Measurements from ENCODE around the gene NETO2. TPM values are rescaled to one million over a fixed set of nuclear protein-coding genes. Genes with fewer than 3 reads are reported as not detected.
"Not testable (repeated sequence)": the region's sequence is repeated elsewhere in the genome, so short reads cannot be mapped to it uniquely, and the experiment has no call there.

NETO2 gene, protein sequence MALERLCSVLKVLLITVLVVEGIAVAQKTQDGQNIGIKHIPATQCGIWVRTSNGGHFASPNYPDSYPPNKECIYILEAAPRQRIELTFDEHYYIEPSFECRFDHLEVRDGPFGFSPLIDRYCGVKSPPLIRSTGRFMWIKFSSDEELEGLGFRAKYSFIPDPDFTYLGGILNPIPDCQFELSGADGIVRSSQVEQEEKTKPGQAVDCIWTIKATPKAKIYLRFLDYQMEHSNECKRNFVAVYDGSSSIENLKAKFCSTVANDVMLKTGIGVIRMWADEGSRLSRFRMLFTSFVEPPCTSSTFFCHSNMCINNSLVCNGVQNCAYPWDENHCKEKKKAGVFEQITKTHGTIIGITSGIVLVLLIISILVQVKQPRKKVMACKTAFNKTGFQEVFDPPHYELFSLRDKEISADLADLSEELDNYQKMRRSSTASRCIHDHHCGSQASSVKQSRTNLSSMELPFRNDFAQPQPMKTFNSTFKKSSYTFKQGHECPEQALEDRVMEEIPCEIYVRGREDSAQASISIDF
- polyA plus RNA-seq (95.0 and 101 TPM in 2 replicates), polyA minus RNA-seq (96.4 and 109 TPM in 2 replicates)

DNA sequence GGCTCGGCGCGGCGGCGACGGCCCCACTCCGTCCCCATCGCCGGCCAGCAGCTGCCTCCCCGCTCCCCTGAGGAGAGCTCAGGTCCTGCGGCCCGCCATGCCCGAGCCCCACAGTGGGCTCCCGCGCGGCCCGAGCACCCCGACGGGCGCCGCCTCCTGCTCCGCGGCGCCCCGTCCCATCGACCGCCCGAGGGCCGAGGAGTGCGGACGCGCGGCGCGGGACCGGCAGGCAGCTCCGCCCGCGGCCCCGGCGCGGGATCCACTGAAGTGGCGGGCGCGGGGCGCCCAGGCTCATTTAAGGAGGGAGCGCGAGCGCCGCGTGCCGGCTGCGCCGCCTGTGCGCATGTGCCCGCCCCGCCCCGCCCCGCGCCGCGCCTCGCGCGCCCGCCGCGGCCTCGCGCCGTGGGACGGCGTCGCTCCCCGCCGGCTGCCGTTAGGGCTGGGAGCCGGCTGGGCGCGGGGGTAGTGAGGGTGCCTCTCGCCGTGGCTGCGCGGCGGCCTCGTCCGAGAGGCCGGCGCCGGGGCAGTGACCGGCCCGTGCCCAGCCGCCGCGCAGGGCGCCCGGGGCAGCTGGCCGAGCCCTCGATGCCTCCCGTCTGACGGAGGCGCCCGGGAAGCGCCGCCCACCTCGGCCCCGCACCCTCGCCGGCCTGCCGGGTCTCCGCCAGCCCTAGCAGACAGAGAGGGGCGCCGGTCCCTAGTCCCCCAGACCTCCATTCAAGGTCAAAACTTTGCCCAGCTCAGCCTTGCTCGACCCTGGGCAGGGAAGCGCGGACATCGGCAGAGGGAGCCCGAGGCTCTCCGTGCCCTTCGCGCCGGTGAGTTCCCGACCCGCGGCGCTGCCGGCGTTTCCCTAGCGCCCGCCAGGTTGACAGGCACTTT is at the start of gene NETO2:
NETO2 (minus strand) TSS at position 269 of the 882 bp plus-strand sequence. CDS start 333 bp downstream, outside the sequence.
- H3F3A ChIP-seq (ENCODE audit: insufficient read depth, low read length, poor library complexity, severe bottlenecking), result no peaks in the 10 kb centered on the region

DNA sequence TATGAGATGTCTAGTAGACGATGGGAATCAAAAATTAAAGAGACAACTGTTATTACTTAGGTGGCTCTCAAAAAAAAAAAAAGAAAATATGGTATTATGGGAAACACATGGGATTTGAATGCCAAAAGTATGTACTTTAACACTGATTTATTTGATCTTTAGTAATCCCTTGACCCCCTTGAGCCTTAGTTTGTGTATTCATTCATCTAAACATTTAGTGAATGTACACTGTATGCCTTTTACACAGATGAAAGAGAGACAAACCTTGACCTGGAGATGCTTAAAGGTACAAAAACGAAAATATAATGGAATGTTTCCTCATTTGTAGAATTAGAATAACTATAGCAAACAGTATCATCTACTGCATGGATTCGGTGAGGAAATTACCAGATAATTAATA is 38.6 kb upstream of the NETO2 start:
- Histone ChIP-seq H3K36me3 (ENCODE audit: insufficient read depth, low read length) (no peaks in the 10 kb centered on the region), H3K4me3 (ENCODE audit: low read length) (no peak overlapping the region), H3K27me3 (ENCODE audit: insufficient read depth, low read depth, low read length) (no peaks in the 10 kb centered on the region), H3K9me3 (ENCODE audit: low read length) (no peaks in the 10 kb centered on the region), H2AFZ (ENCODE audit: low read depth, low read length) (no peak overlapping the region), H3K9me2 (ENCODE audit: insufficient read depth, low read length) (no peaks in the 10 kb centered on the region), H3K4me2 (ENCODE audit: low read length) (no peak overlapping the region), H3F3A (ENCODE audit: insufficient read depth, low read length, poor library complexity, severe bottlenecking) (no peaks in the 10 kb centered on the region), H4K20me1 (ENCODE audit: insufficient read depth) (no peaks in the 10 kb centered on the region), H3K9ac (ENCODE audit: low read length) (no peak overlapping the region), H3K27ac (ENCODE audit: low read length) (no peak overlapping the region), H3K79me2 (replicated peaks; ENCODE audit: insufficient read depth, low read length) (no peaks in the 10 kb centered on the region)
- no peak for TF ChIP-seq POLR2AphosphoS5 (IDR thresholded peaks at IDR 0.05)
- TF ChIP-seq RAD21 (conservative IDR thresholded peaks at IDR 0.05), result no peak
- TF ChIP-seq EP300 (conservative IDR thresholded peaks at IDR 0.05; ENCODE audit: poor library complexity, severe bottlenecking), result no peak

More for the DNA sequence above, at the start of gene NETO2:
- H3K27ac ChIP-seq (ENCODE audit: low read length), result peak within 1 kb of the TSS; percentile 69
- peak within 1 kb of the TSS; percentile 75 for H3K4me3 ChIP-seq (ENCODE audit: low read length)
- H3K4me2 ChIP-seq (ENCODE audit: low read length), result peak within 1 kb of the TSS; percentile 48
- peaks cover 27% of the 10 kb centered on the region for H3K79me2 ChIP-seq (replicated peaks; ENCODE audit: insufficient read depth, low read length)
- no peaks in the 10 kb centered on the region for H3K36me3 ChIP-seq (ENCODE audit: insufficient read depth, low read length)
- TF ChIP-seq RAD21 (conservative IDR thresholded peaks at IDR 0.05) (peak; percentile 81), EP300 (conservative IDR thresholded peaks at IDR 0.05; ENCODE audit: poor library complexity, severe bottlenecking) (no peak), POLR2AphosphoS5 (IDR thresholded peaks at IDR 0.05) (peak; percentile 65), MXI1 (conservative IDR thresholded peaks at IDR 0.05; ENCODE audit: poor library complexity, severe bottlenecking) (peak; percentile 70), TAF1 (IDR thresholded peaks at IDR 0.05; ENCODE audit: low read depth) (no peak), EZH2 (IDR thresholded peaks at IDR 0.05; ENCODE audit: borderline replicate concordance, insufficient read depth, low read length, poor library complexity, severe bottlenecking) (no peak), SMC3 (conservative IDR thresholded peaks at IDR 0.05; ENCODE audit: poor library complexity) (peak; percentile 81)
- TF ChIP-seq, protein P1, sequence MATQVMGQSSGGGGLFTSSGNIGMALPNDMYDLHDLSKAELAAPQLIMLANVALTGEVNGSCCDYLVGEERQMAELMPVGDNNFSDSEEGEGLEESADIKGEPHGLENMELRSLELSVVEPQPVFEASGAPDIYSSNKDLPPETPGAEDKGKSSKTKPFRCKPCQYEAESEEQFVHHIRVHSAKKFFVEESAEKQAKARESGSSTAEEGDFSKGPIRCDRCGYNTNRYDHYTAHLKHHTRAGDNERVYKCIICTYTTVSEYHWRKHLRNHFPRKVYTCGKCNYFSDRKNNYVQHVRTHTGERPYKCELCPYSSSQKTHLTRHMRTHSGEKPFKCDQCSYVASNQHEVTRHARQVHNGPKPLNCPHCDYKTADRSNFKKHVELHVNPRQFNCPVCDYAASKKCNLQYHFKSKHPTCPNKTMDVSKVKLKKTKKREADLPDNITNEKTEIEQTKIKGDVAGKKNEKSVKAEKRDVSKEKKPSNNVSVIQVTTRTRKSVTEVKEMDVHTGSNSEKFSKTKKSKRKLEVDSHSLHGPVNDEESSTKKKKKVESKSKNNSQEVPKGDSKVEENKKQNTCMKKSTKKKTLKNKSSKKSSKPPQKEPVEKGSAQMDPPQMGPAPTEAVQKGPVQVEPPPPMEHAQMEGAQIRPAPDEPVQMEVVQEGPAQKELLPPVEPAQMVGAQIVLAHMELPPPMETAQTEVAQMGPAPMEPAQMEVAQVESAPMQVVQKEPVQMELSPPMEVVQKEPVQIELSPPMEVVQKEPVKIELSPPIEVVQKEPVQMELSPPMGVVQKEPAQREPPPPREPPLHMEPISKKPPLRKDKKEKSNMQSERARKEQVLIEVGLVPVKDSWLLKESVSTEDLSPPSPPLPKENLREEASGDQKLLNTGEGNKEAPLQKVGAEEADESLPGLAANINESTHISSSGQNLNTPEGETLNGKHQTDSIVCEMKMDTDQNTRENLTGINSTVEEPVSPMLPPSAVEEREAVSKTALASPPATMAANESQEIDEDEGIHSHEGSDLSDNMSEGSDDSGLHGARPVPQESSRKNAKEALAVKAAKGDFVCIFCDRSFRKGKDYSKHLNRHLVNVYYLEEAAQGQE (IDR thresholded peaks at IDR 0.05; ENCODE audit: borderline replicate concordance), result no peak
- TF ChIP-seq, protein P2, sequence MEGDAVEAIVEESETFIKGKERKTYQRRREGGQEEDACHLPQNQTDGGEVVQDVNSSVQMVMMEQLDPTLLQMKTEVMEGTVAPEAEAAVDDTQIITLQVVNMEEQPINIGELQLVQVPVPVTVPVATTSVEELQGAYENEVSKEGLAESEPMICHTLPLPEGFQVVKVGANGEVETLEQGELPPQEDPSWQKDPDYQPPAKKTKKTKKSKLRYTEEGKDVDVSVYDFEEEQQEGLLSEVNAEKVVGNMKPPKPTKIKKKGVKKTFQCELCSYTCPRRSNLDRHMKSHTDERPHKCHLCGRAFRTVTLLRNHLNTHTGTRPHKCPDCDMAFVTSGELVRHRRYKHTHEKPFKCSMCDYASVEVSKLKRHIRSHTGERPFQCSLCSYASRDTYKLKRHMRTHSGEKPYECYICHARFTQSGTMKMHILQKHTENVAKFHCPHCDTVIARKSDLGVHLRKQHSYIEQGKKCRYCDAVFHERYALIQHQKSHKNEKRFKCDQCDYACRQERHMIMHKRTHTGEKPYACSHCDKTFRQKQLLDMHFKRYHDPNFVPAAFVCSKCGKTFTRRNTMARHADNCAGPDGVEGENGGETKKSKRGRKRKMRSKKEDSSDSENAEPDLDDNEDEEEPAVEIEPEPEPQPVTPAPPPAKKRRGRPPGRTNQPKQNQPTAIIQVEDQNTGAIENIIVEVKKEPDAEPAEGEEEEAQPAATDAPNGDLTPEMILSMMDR (IDR thresholded peaks at IDR 0.05; ENCODE audit: poor library complexity, severe bottlenecking), result peak; percentile 83
- H3K9ac ChIP-seq (ENCODE audit: low read length), result peak within 1 kb of the TSS; percentile 78
- no peaks in the 10 kb centered on the region for H3K9me3 ChIP-seq (ENCODE audit: low read length)
- peak within 1 kb of the TSS; percentile 36 for H2AFZ ChIP-seq (ENCODE audit: low read depth, low read length)
- H3K27me3 ChIP-seq (ENCODE audit: insufficient read depth, low read depth, low read length), result no peaks in the 10 kb centered on the region
- no peaks in the 10 kb centered on the region for H3K9me2 ChIP-seq (ENCODE audit: insufficient read depth, low read length)
- H4K20me1 ChIP-seq (ENCODE audit: insufficient read depth), result no peaks in the 10 kb centered on the region

DNA sequence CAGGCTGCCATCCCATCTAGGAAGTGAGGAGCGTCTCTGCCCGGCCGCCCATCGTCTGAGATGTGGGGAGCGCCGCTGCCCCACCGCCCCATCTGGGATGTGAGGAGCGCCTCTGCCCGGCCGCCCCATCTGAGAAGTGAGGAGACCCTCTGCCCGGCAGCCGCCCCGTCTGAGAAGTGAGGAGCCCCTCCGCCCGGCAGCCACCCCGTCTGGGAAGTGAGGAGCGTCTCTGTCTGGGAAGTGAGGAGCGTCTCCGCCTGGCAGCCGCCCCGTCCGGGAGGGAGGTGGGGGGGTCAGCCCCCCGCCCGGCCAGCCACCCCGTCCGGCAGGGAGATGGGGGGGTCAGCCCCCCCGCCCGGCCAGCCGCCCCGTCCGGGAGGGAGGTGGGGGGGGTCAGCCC is 37.3 kb upstream of the NETO2 start:
- H3K36me3 ChIP-seq (ENCODE audit: insufficient read depth, low read length); H3K4me2 ChIP-seq (ENCODE audit: low read length); H3K27ac ChIP-seq (ENCODE audit: low read length); H3K79me2 ChIP-seq (replicated peaks; ENCODE audit: insufficient read depth, low read length); H3K4me3 ChIP-seq (ENCODE audit: low read length); H3K9me2 ChIP-seq (ENCODE audit: insufficient read depth, low read length); H3K9ac ChIP-seq (ENCODE audit: low read length); H2AFZ ChIP-seq (ENCODE audit: low read depth, low read length); H3F3A ChIP-seq (ENCODE audit: insufficient read depth, low read length, poor library complexity, severe bottlenecking); H3K27me3 ChIP-seq (ENCODE audit: insufficient read depth, low read depth, low read length); H3K9me3 ChIP-seq (ENCODE audit: low read length); H4K20me1 ChIP-seq (ENCODE audit: insufficient read depth): not testable (repeated sequence)

All from neural cell (in vitro differentiated cells).